H1 (cell line): ENCODE results near the gene OAS3. TPM values are rescaled to one million over a fixed set of nuclear protein-coding genes. Genes with fewer than 3 reads are reported as not detected.

Experiments used
- CTCF ChIA-PET: fragments of 300-600 bp; sonication (Branson Sonifier 250); formaldehyde crosslinking; loops from one replicate; lab custom pipeline; 2021; ENCODE audit not compliant: partially characterized antibody; lab: Charles Lee
- POLR2A ChIA-PET: fragments of 300-600 bp; sonication (Branson Sonifier 250); formaldehyde crosslinking; loops from one replicate; lab custom pipeline; 2021; ENCODE audit warnings: inconsistent platforms; ENCODE audit not compliant: partially characterized antibody; lab: Charles Lee
- DNase-seq, 2 experiments: peaks; one replicate each; pipeline versions ENCODE4 v3.0.0 to v3.0.0-alpha.2; 2010 to 2022; ENCODE audit warnings: low spot score in 2 of 2, low read depth in 1 of 2, mixed read lengths in 1 of 2
- FAIRE-seq: peaks from 2 replicates; lab custom pipeline; 2011; peaks lifted over from hg19 to GRCh38; lab: Jason Lieb, UNC
- H2AFZ ChIP-seq: 2 replicates; pipeline ENCODE4 v1.8.1; 2012; ENCODE audit warnings: low read length, inconsistent platforms
- H2AK5ac ChIP-seq: 2 replicates; pipeline ENCODE4 v1.6.1; 2013; ENCODE audit warnings: low read depth, low read length
- H2BK120ac ChIP-seq: replicated peaks from 2 replicates; pipeline ENCODE3; 2013; ENCODE audit warnings: low read depth, low read length, inconsistent platforms
- H2BK12ac ChIP-seq: 2 replicates; pipeline ENCODE4 v1.6.1; 2013; ENCODE audit warnings: low read depth, low read length
- H2BK15ac ChIP-seq: 2 replicates; pipeline ENCODE4 v1.6.1; 2013; ENCODE audit warnings: low read length
- H2BK20ac ChIP-seq: 2 replicates; pipeline ENCODE4 v1.6.1; 2013; ENCODE audit warnings: low read length
- H2BK5ac ChIP-seq: 2 replicates; pipeline ENCODE4 v1.6.1; 2013; ENCODE audit warnings: low read depth, low read length
- H3K14ac ChIP-seq: 2 replicates; pipeline ENCODE4 v1.6.1; 2013; ENCODE audit warnings: inconsistent platforms; ENCODE audit not compliant: insufficient read length
- H3K18ac ChIP-seq: 2 replicates; pipeline ENCODE4 v1.6.1; 2013; ENCODE audit warnings: low read length; ENCODE audit errors: extremely low read depth
- H3K23ac ChIP-seq: 2 replicates; pipeline ENCODE4 v1.6.1; 2013; ENCODE audit warnings: inconsistent platforms; ENCODE audit not compliant: insufficient read length
- H3K23me2 ChIP-seq: 2 replicates; pipeline ENCODE4 v1.6.1; 2013; ENCODE audit warnings: low read depth, low read length
- H3K27ac ChIP-seq: 2 replicates; pipeline ENCODE4 v1.6.1; 2011; ENCODE audit warnings: low read depth, low read length, inconsistent platforms
- H3K27me3 ChIP-seq, 4 experiments: replicated peaks in 1 of 4; 1 replicate in 1 of 4; 2 replicates in 3 of 4; pipeline versions ENCODE4 v1.6.1 to v1.8.1; 2011 to 2013; ENCODE audit warnings: low read length in 3 of 4, mild to moderate bottlenecking in 3 of 4, inconsistent platforms in 2 of 4, mixed read lengths in 2 of 4, moderate library complexity in 1 of 4; ENCODE audit not compliant: control insufficient read depth in 3 of 4, insufficient read depth in 3 of 4; ENCODE audit errors: extremely low read depth in 1 of 4
- H3K36me3 ChIP-seq, 4 experiments: 2 replicates each; pipeline versions ENCODE4 v1.6.1 to v1.8.1; 2011 to 2013; ENCODE audit warnings: mild to moderate bottlenecking in 4 of 4, low read length in 3 of 4, moderate library complexity in 2 of 4, control low read depth in 1 of 4, inconsistent platforms in 1 of 4; ENCODE audit not compliant: insufficient read depth in 4 of 4, control insufficient read depth in 2 of 4
- H3K4ac ChIP-seq: replicated peaks from 2 replicates; pipeline ENCODE3; 2013; ENCODE audit warnings: low read length, low read depth, mixed read lengths, inconsistent platforms; ENCODE audit not compliant: insufficient read length
- H3K4me1 ChIP-seq, 4 experiments: replicated peaks in 1 of 4; 1 replicate in 1 of 4; 2 replicates in 3 of 4; pipeline versions ENCODE4 v1.6.1 to v1.8.1; 2011 to 2013; ENCODE audit warnings: low read length in 3 of 4, inconsistent platforms in 2 of 4, mixed read lengths in 1 of 4; ENCODE audit not compliant: insufficient read depth in 4 of 4, control insufficient read depth in 3 of 4
- H3K4me2 ChIP-seq, 2 experiments: 2 replicates each; pipeline versions ENCODE4 v1.6.1 to v1.8.1; 2011 to 2013; ENCODE audit warnings: low read depth in 2 of 2, low read length in 2 of 2, control low read depth in 1 of 2, inconsistent platforms in 1 of 2, mild to moderate bottlenecking in 1 of 2; ENCODE audit not compliant: insufficient read depth in 1 of 2
- H3K4me3 ChIP-seq, 4 experiments: fragments of 200-600, 300-600 bp in 1 of 4; sonication (generic), shearing (Covaris generic), sonication (Bioruptor Twin) in 1 of 4; 2 replicates each; pipeline versions ENCODE4 v1.5.1 to v1.8.1; 2011 to 2016; ENCODE audit warnings: low read length in 4 of 4, low read depth in 3 of 4, control low read depth in 2 of 4, inconsistent platforms in 2 of 4, mild to moderate bottlenecking in 2 of 4, mixed read lengths in 1 of 4, moderate library complexity in 1 of 4; ENCODE audit not compliant: insufficient read depth in 2 of 4; ENCODE audit errors: extremely low read depth in 1 of 4
- H3K56ac ChIP-seq: replicated peaks from 2 replicates; pipeline ENCODE3; 2013; ENCODE audit warnings: low read depth, mild to moderate bottlenecking, mixed read lengths, low read length, inconsistent platforms; ENCODE audit not compliant: insufficient read length
- H3K79me1 ChIP-seq: 2 replicates; pipeline ENCODE4 v1.6.1; 2013; ENCODE audit warnings: low read depth, low read length, control low read depth
- H3K79me2 ChIP-seq, 2 experiments: 2 replicates each; pipeline versions ENCODE4 v1.6.1 to v1.8.1; 2012 to 2013; ENCODE audit warnings: low read length in 2 of 2, mild to moderate bottlenecking in 2 of 2, inconsistent platforms in 1 of 2; ENCODE audit not compliant: insufficient read depth in 2 of 2, control insufficient read depth in 1 of 2
- H3K9ac ChIP-seq, 4 experiments: replicated peaks in 1 of 4; 1 replicate in 1 of 4; 2 replicates in 3 of 4; pipeline versions ENCODE4 v1.6.1 to v1.8.1; 2011 to 2013; ENCODE audit warnings: low read depth in 3 of 4, low read length in 3 of 4, control low read depth in 2 of 4, mild to moderate bottlenecking in 2 of 4, moderate library complexity in 2 of 4, inconsistent platforms in 1 of 4; ENCODE audit errors: extremely low read depth in 1 of 4
- H3K9me3 ChIP-seq, 2 experiments: 2 replicates each; pipeline versions ENCODE4 v1.6.1 to v1.8.1; 2012 to 2013; ENCODE audit warnings: mild to moderate bottlenecking in 2 of 2, moderate library complexity in 2 of 2, control low read depth in 1 of 2, inconsistent platforms in 1 of 2, low read depth in 1 of 2, low read length in 1 of 2, mixed read lengths in 1 of 2; ENCODE audit not compliant: insufficient read depth in 2 of 2
- H4K20me1 ChIP-seq, 2 experiments: replicated peaks in 1 of 2; 2 replicates each; pipeline versions ENCODE3 to v1.8.1; 2011 to 2013; ENCODE audit warnings: inconsistent platforms in 2 of 2, low read length in 2 of 2, mild to moderate bottlenecking in 1 of 2; ENCODE audit not compliant: insufficient read depth in 2 of 2, control insufficient read depth in 1 of 2
- H4K5ac ChIP-seq: 2 replicates; pipeline ENCODE4 v1.6.1; 2013; ENCODE audit warnings: low read length, low read depth, mixed read lengths, inconsistent platforms; ENCODE audit not compliant: insufficient read length
- H4K8ac ChIP-seq: 2 replicates; pipeline ENCODE4 v1.8.0; 2013; ENCODE audit warnings: mild to moderate bottlenecking, moderate library complexity, low read length, inconsistent platforms; ENCODE audit not compliant: insufficient read depth; ENCODE audit errors: extremely low read depth
- H4K91ac ChIP-seq: replicated peaks from 2 replicates; pipeline ENCODE3; 2013; ENCODE audit warnings: low read length, mixed read lengths, inconsistent platforms; ENCODE audit not compliant: insufficient read length
- CBX8 ChIP-seq: fragments of 300-800, 300-1000 bp; sonication (generic); IDR thresholded peaks from 2 replicates; pipeline ENCODE4 v1.7.1; 2016; ENCODE audit warnings: low read depth, low read length, borderline replicate concordance
- EGR1 ChIP-seq: IDR thresholded peaks from 2 replicates; pipeline ENCODE4 v1.6.1; 2011; ENCODE audit warnings: low read depth, low read length, borderline replicate concordance
- EZH2 ChIP-seq: fragments of 200-600 bp; sonication (generic); IDR thresholded peaks from 2 replicates; pipeline ENCODE4 v1.7.1; 2012; ENCODE audit warnings: low read depth, mild to moderate bottlenecking, moderate library complexity, low read length, inconsistent platforms; ENCODE audit not compliant: severe bottlenecking
- GABPA ChIP-seq: IDR thresholded peaks from 2 replicates; pipeline ENCODE4 v1.6.1; 2011; ENCODE audit warnings: mild to moderate bottlenecking, low read length, moderate library complexity, borderline replicate concordance; ENCODE audit not compliant: insufficient read depth
- GTF2F1 ChIP-seq: IDR thresholded peaks from 2 replicates; pipeline ENCODE4 v1.6.1; 2012; ENCODE audit warnings: low read depth, low read length, improper control_type of control experiment, borderline replicate concordance
- HDAC6 ChIP-seq: IDR thresholded peaks from one replicate; pipeline ENCODE4 v1.7.1; 2012; ENCODE audit warnings: low read depth, mild to moderate bottlenecking, inconsistent platforms, low read length, moderate library complexity
- NANOG ChIP-seq: IDR thresholded peaks from 2 replicates; pipeline ENCODE4 v1.6.1; 2011; ENCODE audit warnings: low read length, low read depth, mild to moderate bottlenecking, inconsistent platforms; ENCODE audit not compliant: insufficient read depth, poor library complexity, severe bottlenecking
- RAD21 ChIP-seq, 2 experiments: IDR thresholded peaks in 1 of 2; conservative IDR thresholded peaks in 1 of 2; 2 replicates each; pipeline ENCODE4 v1.6.1; 2011; ENCODE audit warnings: low read depth in 2 of 2, low read length in 2 of 2, improper control_type of control experiment in 1 of 2, inconsistent platforms in 1 of 2, mild to moderate bottlenecking in 1 of 2, moderate library complexity in 1 of 2
- RNF2 ChIP-seq: fragments of 200-900, 300-1000 bp; sonication (generic); IDR thresholded peaks from 2 replicates; pipeline ENCODE4 v1.7.1; 2016; ENCODE audit warnings: borderline replicate concordance, low read depth, mild to moderate bottlenecking, antibody characterized with exemption, low read length; ENCODE audit not compliant: poor library complexity, severe bottlenecking; ENCODE audit errors: missing control alignments
- SIX5 ChIP-seq: IDR thresholded peaks from 2 replicates; pipeline ENCODE4 v1.6.1; 2011; ENCODE audit warnings: mild to moderate bottlenecking, low read depth, low read length
- WGBS, 2 experiments: shearing (Covaris generic) in 1 of 2; methylation state at CpG; one replicate each; pipeline versions ENCODE4 v1.1.6 to v1.1.7; 2013 to 2015; ENCODE audit warnings: low lambda C conversion rate in 2 of 2, mixed read lengths in 2 of 2, inconsistent platforms in 1 of 2, low coverage in 1 of 2, missing lambda C conversion rate in 1 of 2; ENCODE audit not compliant: insufficient replicate concordance in 2 of 2, insufficient coverage in 1 of 2, insufficient read length in 1 of 2; ENCODE audit errors: extremely low coverage in 1 of 2, missing lambda C conversion rate in 1 of 2; 5-methylcytosine and 5-hydroxymethylcytosine counted together
- polyA plus RNA-seq, 7 experiments: library from polyadenylated mRNA; depleted of rRNA in 3 of 7; stranded (reverse) in 5 of 7; unstranded in 2 of 7; fragments of >200 nt in 5 of 7; fragments of 200-250 nt in 2 of 7; gene quantifications; 1 replicate in 5 of 7; 2 replicates in 1 of 7; 4 replicates in 1 of 7; pipeline versions ENCODE4 v1.2.1 to v1.2.3, GENCODE V29; 2011 to 2013; ENCODE audit warnings: missing spikeins in 2 of 7, mixed read lengths in 2 of 7
- total RNA-seq: library from RNA; stranded (reverse); fragmentation: NEBNext Ultra II Directional; extraction: Animal tissue kit (Norgen Biotek cat#: 25700); gene quantifications from 2 replicates; pipeline ENCODE4 v1.2.1, GENCODE V29; 2021

OAS3 gene
- total and polyA plus RNA-seq, 2 of the 8 experiments (the other 6 are each of a cell fraction or from before 2014, with no cell fraction given): 0.73 to 3.7 TPM

DNA sequence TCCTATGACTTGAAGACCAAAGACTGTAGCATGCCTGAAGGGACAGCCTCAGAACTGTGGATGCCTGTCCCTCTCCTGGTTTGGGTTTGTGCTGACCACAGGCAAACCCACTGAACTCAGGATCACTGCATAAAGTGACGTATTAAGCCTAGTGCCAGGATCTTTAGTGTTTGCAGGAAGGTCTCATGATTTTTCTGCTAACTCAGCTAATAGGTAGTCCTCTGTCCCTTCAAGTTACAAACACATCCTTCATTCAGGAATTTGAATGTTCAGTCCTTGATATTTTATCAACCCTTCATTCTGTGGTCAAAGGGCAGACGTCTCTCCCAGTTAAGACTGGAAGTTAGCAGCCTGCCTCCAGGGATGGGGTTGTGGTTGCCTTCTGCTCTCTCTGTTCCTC is 10.3 kb upstream of the OAS3 start:
- Histone ChIP-seq H2BK20ac (no peak overlapping the region), H2BK5ac (no peak overlapping the region), H3K4me1 (peaks cover 0 to 3% (median 0%) of the 10 kb centered on the region in 4 experiments; a peak in 2 of 7 replicates), H3K14ac (no peak overlapping the region), H3K79me2 (no peaks in the 10 kb centered on the region), H3K4ac (no peak overlapping the region), H3K9ac (no peak overlapping the region), H4K8ac (no peak overlapping the region), H3K56ac (no peak overlapping the region), H2BK12ac (no peak overlapping the region), H3K4me3 (no peak overlapping the region), H2AFZ (no peak overlapping the region), H2BK120ac (no peak overlapping the region), H2BK15ac (no peak overlapping the region), H3K4me2 (no peak overlapping the region), H3K27ac (no peak overlapping the region), H3K23me2 (no peaks in the 10 kb centered on the region), H3K18ac (no peak overlapping the region), H4K5ac (no peak overlapping the region), H3K36me3 (no peaks in the 10 kb centered on the region), H2AK5ac (no peak overlapping the region), H3K79me1 (no peaks in the 10 kb centered on the region), H3K27me3 (no peaks in the 10 kb centered on the region), H4K91ac (no peak overlapping the region), H3K9me3 (peaks cover 0 to 12% of the 10 kb centered on the region in 2 experiments; a peak in 2 of 4 replicates), H4K20me1 (no peaks in the 10 kb centered on the region), H3K23ac (no peak overlapping the region)
- WGBS, 2 experiments: 100% methylated on average over 1 of the region's 2 CpGs; no CpG with 5 or more reads in 1 of the 2 experiments
- DNase-seq (peak in 1 of 2 experiments; percentile 2), FAIRE-seq (no peak)
- CTCF ChIA-PET: interaction anchor here (0.5 to 1.8 kb wide), 4 partner anchors 28 to 65 kb away, joined by 3 to 7 read pairs (median 6); no protein-coding TSS in a partner anchor
- POLR2A ChIA-PET: no interaction called here
- TF ChIP-seq RAD21 (IDR thresholded peaks at IDR 0.05 in 1 of 2, conservative IDR thresholded peaks at IDR 0.05 in 1 of 2; ENCODE audit: low read depth in 2 of 2, low read length in 2 of 2) (no peak), NANOG (no peak), EGR1 (no peak), GTF2F1 (no peak), RNF2 (no peak), CBX8 (no peak), SIX5 (no peak), GABPA (no peak), HDAC6 (no peak), EZH2 (no peak)
